Measurements from ENCODE around the gene IL17REL. TPM values are rescaled to one million over a fixed set of nuclear protein-coding genes. Genes with fewer than 3 reads are reported as not detected.

IL17REL gene
- total RNA-seq, 4 donors from 2014 or later = not detected

GRCh38 chr22:49997932-49998717 lies 14.4 kb downstream of the IL17REL start:
- TF ChIP-seq CTCF (IDR thresholded peaks at IDR 0.05; ENCODE audit: low read depth) = no peak

GRCh38 chr22:49997251-49997599 lies 15.3 kb downstream of the IL17REL start:
- TF ChIP-seq CTCF (IDR thresholded peaks at IDR 0.05; ENCODE audit: low read depth) = no peak

GRCh38 chr22:49996518-49997250 lies 15.9 kb downstream of the IL17REL start:
- TF ChIP-seq CTCF (IDR thresholded peaks at IDR 0.05; ENCODE audit: low read depth) = no peak

- no peak for TF ChIP-seq CTCF (IDR thresholded peaks at IDR 0.05; ENCODE audit: low read depth)
Observed at GRCh38 chr22:49996119-49996517, 16.4 kb downstream of the IL17REL start.

- TF ChIP-seq CTCF (IDR thresholded peaks at IDR 0.05; ENCODE audit: low read depth) = no peak
Observed at GRCh38 chr22:49995361-49996118, 17.0 kb downstream of the IL17REL start.

GRCh38 chr22:49995041-49995360 lies 17.6 kb downstream of the IL17REL start:
- TF ChIP-seq CTCF (IDR thresholded peaks at IDR 0.05; ENCODE audit: low read depth) = no peak
